IPS-20b (cell line): Measurements from ENCODE around the gene ABRAXAS1.

Experiments used
- H3K27ac ChIP-seq: one replicate; pipeline ENCODE4 v1.5.1; 2013; ENCODE audit warnings: low read length
- H3K27me3 ChIP-seq: 2 replicates; pipeline ENCODE4 v1.6.1; 2013; ENCODE audit warnings: mild to moderate bottlenecking, low read length, inconsistent platforms; ENCODE audit not compliant: insufficient read depth
- H3K36me3 ChIP-seq: 2 replicates; pipeline ENCODE4 v1.6.1; 2013; ENCODE audit warnings: low read depth, mild to moderate bottlenecking, inconsistent platforms, low read length, moderate library complexity; ENCODE audit not compliant: insufficient read depth
- H3K4me1 ChIP-seq: 2 replicates; pipeline ENCODE4 v1.6.1; 2013; ENCODE audit warnings: mild to moderate bottlenecking, control low read depth, inconsistent platforms, low read length, moderate library complexity; ENCODE audit not compliant: insufficient read depth
- H3K4me3 ChIP-seq: 2 replicates; pipeline ENCODE4 v1.5.1; 2013; ENCODE audit warnings: mild to moderate bottlenecking, low read length, inconsistent platforms
- H3K9ac ChIP-seq: 2 replicates; pipeline ENCODE4 v1.6.1; 2013; ENCODE audit warnings: low read depth, mild to moderate bottlenecking, inconsistent platforms, low read length, moderate library complexity
- H3K9me3 ChIP-seq: 2 replicates; pipeline ENCODE4 v1.6.1; 2013; ENCODE audit warnings: mild to moderate bottlenecking, low read depth, low read length, inconsistent platforms; ENCODE audit not compliant: insufficient read depth

The ABRAXAS1 gene

DNA sequence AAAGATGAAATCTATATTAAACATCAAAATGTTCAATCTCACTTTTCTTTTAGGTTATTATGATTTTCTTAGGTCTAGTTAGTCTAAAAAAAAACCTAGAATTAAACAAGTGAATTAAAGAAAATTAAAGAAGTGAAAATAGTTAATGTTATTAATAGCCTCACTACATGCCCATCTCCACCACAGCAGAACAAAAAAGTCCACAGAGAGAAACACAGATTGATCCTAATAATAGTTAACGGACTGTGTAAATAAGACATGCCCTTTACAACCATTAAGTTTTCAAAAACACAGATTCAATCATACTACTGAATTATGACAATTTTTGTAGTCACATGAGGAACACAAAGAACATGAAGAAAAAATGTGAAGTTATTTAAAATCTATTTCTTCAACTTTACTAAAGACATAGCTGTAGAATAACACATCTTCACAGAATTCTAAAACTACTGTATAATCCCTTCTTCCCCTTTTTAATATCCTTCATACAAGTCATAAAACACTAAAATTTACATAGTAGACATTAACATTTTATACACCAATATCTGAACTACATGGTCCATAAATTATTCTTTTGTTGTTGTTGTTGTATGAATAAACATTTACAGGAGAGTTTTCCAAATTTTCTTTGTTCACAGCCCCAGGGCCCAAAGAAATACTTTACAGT, 44.6 kb downstream of the ABRAXAS1 start:
- Histone ChIP-seq H3K4me3 (no peak overlapping the region), H3K27me3 (no peaks in the 10 kb centered on the region), H3K36me3 (peaks cover 6% of the 10 kb centered on the region), H3K4me1 (no peaks in the 10 kb centered on the region), H3K27ac (no peak overlapping the region), H3K9ac (no peak overlapping the region), H3K9me3 (no peaks in the 10 kb centered on the region)

DNA sequence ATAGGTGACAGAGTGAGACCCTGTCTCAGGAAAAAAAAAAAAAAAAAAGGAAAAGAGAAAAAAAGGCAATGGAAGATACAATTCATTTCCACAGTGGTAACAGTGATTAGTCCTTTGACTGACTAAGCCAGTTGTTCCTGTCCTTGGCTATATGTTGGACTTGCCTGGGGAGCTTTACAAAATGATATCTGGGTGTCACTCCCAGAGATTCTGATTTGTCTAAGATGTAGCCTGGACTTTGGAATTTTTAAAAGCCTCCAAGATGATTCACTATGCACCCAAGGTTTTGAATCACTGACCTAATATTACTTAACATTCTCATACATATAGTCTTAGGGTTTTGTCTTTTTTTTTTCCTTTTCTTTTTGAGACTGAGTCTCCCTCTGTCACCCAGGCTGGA, 46.2 kb downstream of the ABRAXAS1 start:
- Histone ChIP-seq H3K27ac (no peak overlapping the region), H3K36me3 (peaks cover 6% of the 10 kb centered on the region), H3K27me3 (no peaks in the 10 kb centered on the region), H3K4me3 (no peak overlapping the region), H3K9me3 (no peaks in the 10 kb centered on the region), H3K4me1 (no peaks in the 10 kb centered on the region), H3K9ac (no peak overlapping the region)

DNA sequence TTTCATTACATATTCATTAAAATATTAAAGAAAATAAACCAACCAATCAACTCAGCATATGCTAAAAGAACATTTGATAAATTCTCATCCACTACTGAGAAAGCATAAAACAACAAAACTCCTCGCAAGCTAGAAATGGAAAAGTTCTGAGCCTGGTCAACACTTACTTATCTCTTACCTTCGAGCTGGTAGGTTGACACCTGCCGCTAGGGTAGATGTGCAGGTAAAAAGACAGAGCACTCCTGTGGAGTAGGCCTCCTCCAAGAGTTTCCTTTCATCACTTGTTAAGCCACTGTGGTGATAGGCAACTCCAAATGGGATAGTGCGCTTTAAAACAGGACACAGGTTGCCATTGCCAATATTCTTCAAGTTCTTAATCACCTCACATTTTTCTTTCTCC, 48.2 kb downstream of the ABRAXAS1 start:
- no peak overlapping the region for H3K9ac ChIP-seq
- peaks cover 6% of the 10 kb centered on the region for H3K36me3 ChIP-seq
- no peaks in the 10 kb centered on the region for H3K27me3 ChIP-seq
- no peaks in the 10 kb centered on the region for H3K9me3 ChIP-seq
- H3K4me3 ChIP-seq = no peak overlapping the region
- H3K27ac ChIP-seq = no peak overlapping the region
- no peaks in the 10 kb centered on the region for H3K4me1 ChIP-seq

DNA sequence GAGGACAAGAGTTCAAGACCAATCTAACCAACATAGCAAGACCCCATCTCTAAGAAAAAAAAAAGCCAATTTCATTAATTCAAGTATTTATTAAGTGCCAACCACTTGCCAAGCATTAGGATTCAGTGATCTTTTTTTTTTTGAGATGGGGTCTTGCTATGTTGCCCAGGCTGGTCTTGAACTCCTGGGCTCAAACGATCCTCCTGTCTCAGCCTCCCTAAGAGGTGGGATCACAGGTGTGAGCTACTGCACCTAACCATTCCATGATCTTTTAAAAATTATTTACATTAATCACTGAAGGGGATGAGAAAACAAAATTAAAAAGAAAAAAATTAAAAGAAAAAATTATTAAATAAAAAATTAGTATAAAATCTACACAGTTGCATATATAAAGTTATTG, 53.7 kb downstream of the ABRAXAS1 start:
- H3K36me3 ChIP-seq = no peaks in the 10 kb centered on the region
- H3K9ac ChIP-seq = no peak overlapping the region

DNA sequence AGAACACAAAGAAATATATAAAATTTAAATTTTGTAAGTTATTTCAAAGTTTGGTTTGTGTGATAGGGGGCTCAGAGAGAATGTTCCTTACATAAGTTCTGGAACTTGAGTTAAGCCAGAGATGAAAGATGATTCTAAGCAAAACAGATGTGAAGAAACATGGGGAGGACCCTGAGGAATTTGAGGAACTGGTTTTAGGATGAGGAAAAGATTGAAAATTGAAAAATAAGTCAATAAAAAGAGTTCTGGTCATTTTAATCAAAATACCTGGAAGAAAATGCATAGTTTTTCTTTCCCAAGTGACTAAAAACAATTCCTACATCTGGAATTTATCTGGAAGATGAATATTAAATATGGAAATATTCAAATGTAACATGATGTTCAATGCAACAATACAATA, 66.7 kb downstream of the ABRAXAS1 start:
- H3K4me3 ChIP-seq = no peak overlapping the region
- H3K4me1 ChIP-seq = no peaks in the 10 kb centered on the region
- H3K36me3 ChIP-seq = peaks cover 19% of the 10 kb centered on the region; the same call in 1 of the 2 replicates
- H3K9ac ChIP-seq = no peak overlapping the region
- no peak overlapping the region for H3K27ac ChIP-seq
- H3K9me3 ChIP-seq = no peaks in the 10 kb centered on the region
- no peaks in the 10 kb centered on the region for H3K27me3 ChIP-seq

More for the DNA sequence above, 53.7 kb downstream of the ABRAXAS1 start:
- Histone ChIP-seq H3K27me3 (no peaks in the 10 kb centered on the region), H3K9me3 (no peaks in the 10 kb centered on the region), H3K27ac (no peak overlapping the region), H3K4me3 (no peak overlapping the region), H3K4me1 (no peaks in the 10 kb centered on the region)

GRCh38 chr4:83417566-83417965, 67.3 kb downstream of the ABRAXAS1 start:
- peaks cover 19% of the 10 kb centered on the region; the same call in 1 of the 2 replicates for H3K36me3 ChIP-seq
- no peaks in the 10 kb centered on the region for H3K27me3 ChIP-seq
- no peak overlapping the region for H3K9ac ChIP-seq
- no peak overlapping the region for H3K27ac ChIP-seq
- no peak overlapping the region for H3K4me3 ChIP-seq
- H3K9me3 ChIP-seq = no peaks in the 10 kb centered on the region
- H3K4me1 ChIP-seq = no peaks in the 10 kb centered on the region

- Histone ChIP-seq H3K9me3 (no peaks in the 10 kb centered on the region), H3K4me1 (no peaks in the 10 kb centered on the region), H3K4me3 (no peak overlapping the region), H3K27ac (no peak overlapping the region), H3K9ac (no peak overlapping the region), H3K36me3 (0 out of 2 replicates have a peak, but pooled peaks cover 14% of the 10 kb centered on the region), H3K27me3 (no peaks in the 10 kb centered on the region)
These were observed 71.2 kb downstream of the ABRAXAS1 start for GRCh38 chr4:83413676-83414075.
